GM13976 (cell line): Measurements from ENCODE around the gene PARP12.

Experiments used
- DNase-seq: peaks from one replicate; pipeline ENCODE4 v3.0.0; 2012; ENCODE audit warnings: low spot score
- in situ Hi-C: fragments of 300-500 bp; cut with MboI; formaldehyde crosslinking; loops from one replicate; pipeline ENCODE4 v1.12.0; 2022; ENCODE audit warnings: low sequenced_read_pairs, mixed read lengths, inconsistent platforms; ENCODE audit not compliant: unreplicated experiment
- TF ChIP-seq, protein P1 (sequence below): IDR thresholded peaks from 2 replicates; pipeline ENCODE4 v1.5.1; 2012; ENCODE audit warnings: borderline replicate concordance, mild to moderate bottlenecking; ENCODE audit not compliant: insufficient read depth; ENCODE audit errors: extremely low read depth, missing control alignments, control extremely low read depth

The PARP12 gene

DNA sequence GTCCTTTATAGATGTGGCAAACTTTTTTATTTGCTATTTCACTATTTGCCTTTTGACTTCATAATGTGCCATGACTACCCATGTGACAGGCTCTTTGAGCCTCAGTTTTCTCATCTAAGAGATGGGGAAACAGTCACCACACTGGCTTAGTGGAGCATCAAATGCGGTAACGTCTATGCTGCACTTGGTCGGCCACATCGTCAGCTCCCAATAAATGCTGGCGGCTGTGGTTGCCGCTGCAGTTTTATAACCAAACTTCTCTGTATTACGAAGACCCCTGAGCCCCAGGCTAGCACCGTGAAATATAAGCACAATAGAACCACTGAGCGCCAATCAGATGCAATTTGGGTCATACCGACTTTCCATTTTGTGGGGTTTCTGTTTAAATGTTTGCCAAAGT is 56.2 kb downstream of the PARP12 start:
- TF ChIP-seq, protein P1, sequence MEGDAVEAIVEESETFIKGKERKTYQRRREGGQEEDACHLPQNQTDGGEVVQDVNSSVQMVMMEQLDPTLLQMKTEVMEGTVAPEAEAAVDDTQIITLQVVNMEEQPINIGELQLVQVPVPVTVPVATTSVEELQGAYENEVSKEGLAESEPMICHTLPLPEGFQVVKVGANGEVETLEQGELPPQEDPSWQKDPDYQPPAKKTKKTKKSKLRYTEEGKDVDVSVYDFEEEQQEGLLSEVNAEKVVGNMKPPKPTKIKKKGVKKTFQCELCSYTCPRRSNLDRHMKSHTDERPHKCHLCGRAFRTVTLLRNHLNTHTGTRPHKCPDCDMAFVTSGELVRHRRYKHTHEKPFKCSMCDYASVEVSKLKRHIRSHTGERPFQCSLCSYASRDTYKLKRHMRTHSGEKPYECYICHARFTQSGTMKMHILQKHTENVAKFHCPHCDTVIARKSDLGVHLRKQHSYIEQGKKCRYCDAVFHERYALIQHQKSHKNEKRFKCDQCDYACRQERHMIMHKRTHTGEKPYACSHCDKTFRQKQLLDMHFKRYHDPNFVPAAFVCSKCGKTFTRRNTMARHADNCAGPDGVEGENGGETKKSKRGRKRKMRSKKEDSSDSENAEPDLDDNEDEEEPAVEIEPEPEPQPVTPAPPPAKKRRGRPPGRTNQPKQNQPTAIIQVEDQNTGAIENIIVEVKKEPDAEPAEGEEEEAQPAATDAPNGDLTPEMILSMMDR = no peak
- in situ Hi-C loops = loop anchor here (10.0 to 25.0 kb wide), 2 partner anchors 362 to 519 kb away; partner anchors contain the start of gene KLRG2
- DNase-seq = no peak

DNA sequence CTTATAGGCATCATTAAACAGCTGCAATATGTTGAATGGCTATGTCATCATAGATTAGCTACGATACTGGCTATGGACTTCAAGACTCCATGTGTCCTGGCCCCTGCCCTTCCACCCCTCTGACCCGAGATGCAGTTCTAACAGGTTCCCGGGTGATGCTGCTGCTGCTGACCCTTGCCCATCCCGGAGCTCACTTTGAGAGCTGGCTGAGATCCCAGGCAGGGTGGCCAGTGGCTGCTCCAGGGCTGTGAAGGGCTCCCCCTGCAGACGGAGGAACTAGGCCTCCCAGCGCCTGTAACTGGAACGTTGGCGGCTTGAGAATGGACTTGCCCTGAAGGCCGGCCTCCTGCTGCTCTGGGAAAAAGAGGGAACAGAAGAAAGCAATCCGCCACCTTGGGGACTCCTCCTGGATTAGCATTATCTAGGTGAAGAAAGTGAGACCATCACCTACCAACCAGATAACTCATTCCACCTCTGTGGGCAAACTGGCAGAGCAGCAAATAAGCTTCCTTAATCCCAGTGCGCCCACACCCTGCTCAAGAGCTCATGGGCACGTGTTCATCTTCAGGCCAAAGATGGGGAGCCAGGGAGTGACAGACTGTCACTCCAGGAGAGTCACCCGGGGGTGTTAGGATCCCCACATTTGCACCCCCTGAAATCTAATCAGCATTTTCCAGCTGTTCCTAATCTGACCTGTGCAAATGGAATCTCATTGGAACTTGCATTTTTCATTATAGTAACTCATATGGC is 56.8 kb downstream of the PARP12 start:
- DNase-seq = no peak
- TF ChIP-seq, protein P1 = peak; percentile 14
- in situ Hi-C loops = loop anchor here (10.0 to 25.0 kb wide), 2 partner anchors 361 to 519 kb away; partner anchors contain the start of gene KLRG2

DNA sequence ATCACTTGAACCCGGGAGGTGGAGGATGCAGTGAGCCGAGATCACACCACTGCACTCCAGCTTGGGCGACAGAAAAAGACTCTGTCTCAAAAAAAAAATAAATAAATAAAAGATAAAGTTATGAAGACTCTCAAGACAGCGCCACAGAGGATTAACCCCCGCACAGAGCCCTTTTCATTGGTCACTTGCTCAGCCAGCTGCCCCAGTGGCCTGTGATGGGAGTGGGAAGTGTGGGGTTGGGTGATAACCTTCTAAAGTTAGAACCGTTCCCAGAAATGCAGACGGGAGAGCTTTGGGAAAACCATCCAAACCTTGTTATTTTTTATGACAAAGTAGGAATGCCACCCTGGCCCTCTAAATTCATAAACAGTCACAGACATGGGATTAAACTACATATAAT is 57.4 kb downstream of the PARP12 start:
- in situ Hi-C loops = loop anchor here (10.0 to 25.0 kb wide), 2 partner anchors 361 to 518 kb away; partner anchors contain the start of gene KLRG2
- no peak for DNase-seq
- TF ChIP-seq, protein P1 = no peak

DNA sequence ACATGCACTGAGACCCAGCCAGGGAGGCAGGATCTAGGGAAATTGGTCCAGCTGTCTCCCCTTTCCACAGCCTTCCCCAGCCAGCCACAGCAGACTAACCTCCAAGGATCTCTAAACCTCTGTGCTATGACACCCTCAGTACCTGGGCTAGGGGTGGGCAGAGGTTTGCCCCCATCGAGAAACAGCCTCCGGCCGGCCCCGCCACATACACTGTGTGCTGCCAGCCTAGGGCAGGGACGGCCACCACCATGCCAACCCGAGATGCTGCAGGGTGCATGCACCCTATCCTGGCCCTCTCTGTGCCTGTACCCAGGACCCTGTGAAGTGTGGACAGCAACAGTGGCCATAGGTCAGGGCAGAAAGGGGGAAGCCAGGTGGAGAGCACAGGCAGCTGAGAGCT is 58.1 kb downstream of the PARP12 start:
- TF ChIP-seq, protein P1 = no peak
- in situ Hi-C loops = loop anchor here (10.0 to 25.0 kb wide), 2 partner anchors 360 to 517 kb away; partner anchors contain the start of gene KLRG2

DNA sequence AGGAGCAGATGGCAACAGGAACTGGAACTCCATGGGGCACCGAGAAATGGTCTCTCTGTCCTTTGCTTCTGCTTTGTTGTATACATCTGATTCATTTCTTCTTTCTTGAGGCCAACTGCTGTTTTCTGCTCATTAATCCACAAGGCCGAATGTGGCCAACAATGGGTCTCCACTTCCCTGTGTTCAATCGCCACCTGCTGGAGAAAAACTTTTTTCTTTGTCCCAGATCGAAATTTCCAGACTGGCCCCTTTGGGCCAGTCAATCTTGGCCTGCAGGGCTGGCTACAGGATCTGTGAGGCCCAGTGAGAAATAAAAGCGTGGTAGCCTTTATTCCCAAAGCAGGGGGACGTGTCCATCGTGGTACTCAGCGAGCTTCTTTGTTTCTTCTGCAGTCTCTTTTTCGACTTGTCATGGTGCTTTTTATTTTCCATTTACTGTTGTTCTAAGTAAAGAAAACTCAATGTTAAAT is 58.8 kb downstream of the PARP12 start:
- in situ Hi-C loops = loop anchor here (10.0 to 25.0 kb wide), 2 partner anchors 359 to 517 kb away; partner anchors contain the start of gene KLRG2
- peak; percentile 78 for DNase-seq
- TF ChIP-seq, protein P1 = peak; percentile 16

More for the DNA sequence above, 58.1 kb downstream of the PARP12 start:
- no peak for DNase-seq

DNA sequence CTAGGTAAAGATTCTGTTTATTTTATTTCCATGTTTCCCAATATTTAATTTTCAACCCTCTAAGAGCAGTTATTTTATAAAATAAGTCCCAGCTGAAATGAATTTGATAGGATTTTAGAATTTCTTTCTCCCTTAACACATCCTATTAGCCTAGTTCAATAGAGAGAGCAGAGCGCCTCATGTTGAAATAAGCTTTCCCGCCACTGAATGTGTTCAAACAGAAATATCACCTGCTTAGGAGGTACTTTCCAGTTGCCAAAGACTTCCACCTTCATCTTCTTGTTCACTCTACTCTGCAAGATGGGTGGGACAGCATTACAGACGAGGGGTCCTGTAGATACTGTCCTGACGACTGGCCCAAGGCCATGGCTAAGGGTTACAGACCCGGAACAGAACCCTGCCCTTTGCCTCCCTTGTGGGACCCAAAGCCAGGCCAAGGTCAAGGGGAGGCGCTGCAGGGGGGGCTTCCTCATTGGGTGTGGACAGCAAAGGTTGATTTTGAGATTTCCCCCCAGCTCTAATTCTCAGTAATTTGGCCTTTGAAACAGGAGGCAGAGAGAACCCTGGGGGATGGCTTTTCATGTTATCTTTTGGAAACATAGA is 62.0 kb downstream of the PARP12 start:
- in situ Hi-C loops = loop anchor here (10.0 to 25.0 kb wide), 2 partner anchors 356 to 513 kb away; partner anchors contain the start of gene KLRG2
- DNase-seq = no peak
- TF ChIP-seq, protein P1 = no peak
